Panc1 (cell line): ENCODE data around the gene MR1. TPM values are rescaled to one million over a fixed set of nuclear protein-coding genes. Genes with fewer than 3 reads are reported as not detected.

Experiments
- ATAC-seq: fragments of 200-7000 bp; cut with Tn5 transposase; 2 replicates; pipeline ENCODE4 v1.9.1; 2020; ENCODE audit warnings: mild to moderate bottlenecking, moderate library complexity
- Bru-seq: library from RNA; stranded (reverse); fragments of 400-500 nt; gene quantifications from one replicate; lab custom pipeline; 2021; lab: Mats Ljungman, UMichigan
- BruChase-seq, 2 experiments: library from RNA; stranded (reverse); fragments of 400-500 nt; gene quantifications; one replicate each; lab custom pipeline; 2021; lab: Mats Ljungman, UMichigan
- BruUV-seq: library from RNA; stranded (reverse); fragments of 400-500 nt; replicated peaks from 2 replicates; lab custom pipeline; 2021; lab: Mats Ljungman, UMichigan
- CTCF ChIA-PET: fragments of 300-600 bp; sonication (Branson Sonifier 250); formaldehyde crosslinking; loops from one replicate; lab custom pipeline; 2022; ENCODE audit warnings: antibody characterized with exemption; lab: Charles Lee
- POLR2A ChIA-PET: fragments of 300-600 bp; sonication (Branson Sonifier 250); formaldehyde crosslinking; loops from one replicate; lab custom pipeline; 2022; ENCODE audit warnings: antibody characterized with exemption; lab: Charles Lee
- DNase-seq: peaks from one replicate; pipeline ENCODE4 v3.0.0-alpha.2; 2010; ENCODE audit warnings: low read depth, low spot score
- H3K27ac ChIP-seq: 2 replicates; pipeline ENCODE4 v1.5.1; 2011; ENCODE audit warnings: mild to moderate bottlenecking, low read length, inconsistent platforms
- H3K27me3 ChIP-seq: fragments of 200-500 bp; sonication (Bioruptor generic); 2 replicates; pipeline ENCODE4 v1.6.0; 2014; ENCODE audit warnings: low read length, inconsistent platforms; ENCODE audit not compliant: control insufficient read depth, insufficient read depth
- H3K36me3 ChIP-seq: fragments of 200-500 bp; sonication (Bioruptor generic); 2 replicates; pipeline ENCODE4 v1.5.1; 2014; ENCODE audit warnings: inconsistent platforms, mild to moderate bottlenecking, low read length, moderate library complexity; ENCODE audit not compliant: control insufficient read depth, insufficient read depth
- H3K4me1 ChIP-seq: 2 replicates; pipeline ENCODE4 v1.5.1; 2011; ENCODE audit warnings: inconsistent platforms, mild to moderate bottlenecking, low read length, moderate library complexity; ENCODE audit not compliant: control insufficient read depth, insufficient read depth
- H3K4me3 ChIP-seq, 2 experiments: 2 replicates each; pipeline ENCODE4 v1.5.1; 2011 to 2012; ENCODE audit warnings: low read depth in 2 of 2, low read length in 2 of 2, mild to moderate bottlenecking in 2 of 2, inconsistent platforms in 1 of 2, moderate library complexity in 1 of 2
- H3K9me3 ChIP-seq: fragments of 200-500 bp; sonication (Bioruptor generic); 2 replicates; pipeline ENCODE4 v1.5.1; 2014; ENCODE audit warnings: low read depth, mild to moderate bottlenecking, inconsistent platforms, low read length, moderate library complexity; ENCODE audit not compliant: control insufficient read depth, insufficient read depth
- CTCF ChIP-seq: fragments of 450-650 bp; IDR thresholded peaks from 2 replicates; pipeline ENCODE4 v1.5.1; 2017; ENCODE audit warnings: mild to moderate bottlenecking
- POLR2AphosphoS5 ChIP-seq: IDR thresholded peaks from 2 replicates; pipeline ENCODE4 v1.6.1; 2012; ENCODE audit warnings: mild to moderate bottlenecking, low read depth, low read length, moderate library complexity
- REST ChIP-seq, 2 experiments: IDR thresholded peaks; 2 replicates each; pipeline ENCODE4 v1.6.1; 2011 to 2012; ENCODE audit warnings: low read depth in 2 of 2, control low read depth in 1 of 2, low read length in 1 of 2, mild to moderate bottlenecking in 1 of 2, moderate library complexity in 1 of 2; ENCODE audit not compliant: insufficient read depth in 1 of 2
- SIN3A ChIP-seq: IDR thresholded peaks from 2 replicates; pipeline ENCODE4 v1.6.1; 2012; ENCODE audit warnings: low read depth, mild to moderate bottlenecking, low read length, moderate library complexity, borderline replicate concordance; ENCODE audit not compliant: insufficient read depth
- TCF7L2 ChIP-seq: IDR thresholded peaks from 2 replicates; pipeline ENCODE4 v1.6.1; 2011; ENCODE audit warnings: mild to moderate bottlenecking, low read depth, low read length, inconsistent platforms
- in situ Hi-C: cut with HindIII; loops from 2 replicates; pipeline ENCODE4 v1.10.0; 2016; ENCODE audit warnings: low sequenced_read_pairs, low pct_unique_long_range_greater_than_20kb
- intact Hi-C: fragments of 100-400 bp; cut with micrococcal nuclease; formaldehyde crosslinking; loops from one replicate; pipeline ENCODE4 v1.10.0; 2022; ENCODE audit not compliant: unreplicated experiment
- long read RNA-seq: library from polyadenylated mRNA; unstranded; transcript quantifications from one replicate; pipeline ENCODE4 v2.0.0, GENCODE V29; 2021; ENCODE audit not compliant: unreplicated experiment
- polyA plus RNA-seq: library from polyadenylated mRNA; unstranded; fragments of >200 nt; gene quantifications from one replicate; pipeline ENCODE4 v1.2.1, GENCODE V29; 2012; ENCODE audit warnings: missing spikeins; ENCODE audit not compliant: insufficient read length
- total RNA-seq: library from RNA; stranded (reverse); gene quantifications from one replicate; pipeline ENCODE4 v1.2.1, GENCODE V29; 2021; ENCODE audit not compliant: unreplicated experiment

The MR1 gene
- total RNA-seq (3.9 TPM), Bru-seq, nascent RNA (percentile 38 among the genes with signal in this experiment), BruChase-seq, experiment 1, labeled RNA remaining after a 2-hour chase (percentile 38 among the genes with signal in this experiment), BruChase-seq, experiment 2, labeled RNA remaining after a 6-hour chase (percentile 46 among the genes with signal in this experiment)
- polyA plus RNA-seq, result 2.2 TPM
- long read RNA-seq, full-length matches to known transcripts, result 2 of 5 reads
- long read RNA-seq, partial matches to known transcripts, result 2 of 5 reads
- long read RNA-seq, other reads (novel, unspliced or antisense), result 1 of 5 reads

DNA sequence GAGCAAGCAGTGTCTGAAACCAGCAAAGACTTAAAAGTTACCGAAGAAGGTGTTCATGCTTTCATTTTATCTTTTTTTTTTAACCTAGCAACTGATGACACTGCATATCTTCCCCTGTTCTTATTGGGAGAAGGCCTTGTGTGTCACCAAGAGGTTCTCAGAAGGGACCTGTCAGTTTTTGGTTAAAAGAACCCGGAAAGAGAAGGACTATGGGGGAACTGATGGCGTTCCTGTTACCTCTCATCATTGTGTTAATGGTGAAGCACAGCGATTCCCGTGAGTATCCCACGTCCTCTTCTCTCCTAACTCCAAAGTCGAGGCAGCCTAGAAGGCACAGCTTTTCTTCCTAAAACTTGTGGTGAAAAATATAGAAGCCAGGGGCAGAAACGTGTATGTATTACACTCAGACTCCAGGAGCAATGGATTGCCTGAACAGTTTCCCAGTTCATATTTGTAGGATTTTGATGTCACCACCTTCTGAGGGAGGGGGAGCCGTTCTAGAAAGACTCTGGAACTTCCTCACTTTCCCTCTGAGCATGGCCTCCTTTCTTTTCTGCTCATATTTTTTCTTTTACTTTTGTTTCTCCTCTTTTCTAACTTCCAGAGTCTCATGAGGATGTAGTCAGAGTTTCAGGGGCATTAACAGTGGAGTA is at the start of gene MR1:
TSS of gene MR1 (plus strand) at position 185 of the 653 bp plus-strand sequence. CDS start at position 210, 25 bp downstream.
- CTCF ChIA-PET, result interaction anchor here (1.0 kb wide), 1 partner anchor 11 kb away, joined by 3 read pairs; no protein-coding TSS in a partner anchor
- peak within 1 kb of the TSS; percentile 64 for H3K27ac ChIP-seq
- peak; percentile 76 for DNase-seq
- peak; percentile 87 for ATAC-seq
- no peaks in the 10 kb centered on the region for H3K36me3 ChIP-seq
- H3K9me3 ChIP-seq, result no peaks in the 10 kb centered on the region
- POLR2A ChIA-PET, result interaction anchor here (0.6 kb wide), 2 partner anchors 64 to 122 kb away, joined by 4 to 5 read pairs; no protein-coding TSS in a partner anchor
- TF ChIP-seq SIN3A (no peak), POLR2AphosphoS5 (no peak), TCF7L2 (no peak), REST (IDR thresholded peaks at IDR 0.05; ENCODE audit: insufficient read depth in 1 of 2, low read depth in 2 of 2, low read length in 1 of 2) (no peak), CTCF (no peak)
- H3K4me3 ChIP-seq, result peak within 1 kb of the TSS; percentile 33 to 54
- in situ Hi-C loops (no loop called here), intact Hi-C loops (no loop called here)
- H3K27me3 ChIP-seq, result no peaks in the 10 kb centered on the region
- H3K4me1 ChIP-seq, result peaks cover 9% of the 10 kb centered on the region
- TSS peak; percentile 87 for BruUV-seq

GRCh38 chr1:180988253-180988752 is 45.5 kb upstream of the MR1 start:
- Histone ChIP-seq H3K4me3 (no peak overlapping the region), H3K4me1 (no peaks in the 10 kb centered on the region), H3K27me3 (no peaks in the 10 kb centered on the region), H3K27ac (no peak overlapping the region), H3K9me3 (no peaks in the 10 kb centered on the region), H3K36me3 (peaks cover 10% of the 10 kb centered on the region)
- intact Hi-C loops, result no loop called here
- DNase-seq, result no peak
- ATAC-seq, result no peak
- POLR2A ChIA-PET, result no interaction called here
- CTCF ChIA-PET, result interaction anchor here (0.5 kb wide), 1 partner anchor 48 kb away, joined by 14 read pairs; no protein-coding TSS in a partner anchor
- in situ Hi-C loops, result no loop called here
- no TSS peak for BruUV-seq
- no peak for TF ChIP-seq REST (IDR thresholded peaks at IDR 0.05; ENCODE audit: insufficient read depth in 1 of 2, low read depth in 2 of 2, low read length in 1 of 2)
- TF ChIP-seq POLR2AphosphoS5, result no peak
- no peak for TF ChIP-seq TCF7L2
- TF ChIP-seq SIN3A, result no peak
- TF ChIP-seq CTCF, result no peak
